ENCODE measurements around the gene YBX1. TPM values are rescaled to one million over a fixed set of nuclear protein-coding genes. Genes with fewer than 3 reads are reported as not detected.
A peak's percentile ranks its signal among the peaks of the same experiment; 100 is the strongest.
"Not testable (repeated sequence)": the region's sequence is repeated elsewhere in the genome, so short reads cannot be mapped to it uniquely, and the experiment has no call there.

The YBX1 gene
- 744 and 821 TPM in 2 replicates for total RNA-seq (2014; rRNA removed; shearing (Covaris generic))

DNA sequence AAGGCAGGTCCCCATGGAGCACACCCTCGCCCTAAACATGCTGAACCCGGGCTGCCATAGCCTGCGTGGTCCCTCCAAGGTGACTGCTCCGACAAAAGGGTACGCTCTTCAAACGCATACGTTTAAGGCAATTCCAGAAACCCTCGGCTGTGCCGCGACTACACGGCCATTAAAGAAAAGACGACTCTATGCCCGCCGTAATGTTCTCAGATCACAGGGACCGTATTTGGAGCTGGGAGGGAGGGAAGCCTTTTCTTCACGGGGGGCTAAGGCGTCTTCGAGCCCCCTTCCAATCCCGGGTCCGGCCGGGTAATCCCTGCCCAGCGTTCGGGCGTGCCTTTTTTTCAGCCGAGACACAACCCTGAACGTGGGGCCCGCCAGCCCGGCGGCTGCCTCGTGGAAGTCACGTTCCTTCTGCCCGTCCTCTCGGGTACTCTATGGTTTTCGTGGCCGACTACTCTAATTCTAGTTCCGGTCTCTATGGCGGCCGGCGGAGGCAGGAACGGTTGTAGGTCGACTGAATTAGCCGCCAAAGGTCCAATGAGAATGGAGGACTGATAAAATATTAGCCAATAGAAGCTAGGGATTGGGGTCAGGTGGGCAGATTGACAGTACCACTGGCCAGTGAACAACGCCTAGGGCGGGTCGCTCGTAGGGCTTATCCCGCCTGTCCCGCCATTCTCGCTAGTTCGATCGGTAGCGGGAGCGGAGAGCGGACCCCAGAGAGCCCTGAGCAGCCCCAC, at the start of gene YBX1:
YBX1 (plus strand) TSS at position 678 of the 743 bp plus-strand sequence. CDS start 148 bp downstream, outside the sequence.
- DNase-seq (ENCODE audit: low spot score) = peak; percentile 97

DNA sequence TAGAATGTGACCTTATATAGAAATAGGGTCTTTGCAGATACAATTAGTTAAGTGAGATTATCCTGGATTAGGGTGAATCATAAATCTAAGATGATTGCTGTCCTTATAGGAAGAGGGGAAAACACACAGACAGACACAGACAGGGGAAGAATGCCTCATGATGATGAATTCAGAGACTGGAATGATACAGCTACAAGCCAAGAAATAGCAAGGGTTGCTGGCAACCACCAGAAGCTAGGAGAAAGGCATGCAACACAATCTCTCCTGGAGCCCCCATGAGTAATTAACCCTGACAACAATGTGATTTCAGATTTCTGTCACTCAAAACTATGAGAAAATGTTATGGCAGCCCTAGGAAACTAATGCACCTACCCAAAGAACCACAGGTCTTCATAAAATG, 43.1 kb upstream of the YBX1 start:
- DNase-seq (ENCODE audit: low spot score) = no peak

DNA sequence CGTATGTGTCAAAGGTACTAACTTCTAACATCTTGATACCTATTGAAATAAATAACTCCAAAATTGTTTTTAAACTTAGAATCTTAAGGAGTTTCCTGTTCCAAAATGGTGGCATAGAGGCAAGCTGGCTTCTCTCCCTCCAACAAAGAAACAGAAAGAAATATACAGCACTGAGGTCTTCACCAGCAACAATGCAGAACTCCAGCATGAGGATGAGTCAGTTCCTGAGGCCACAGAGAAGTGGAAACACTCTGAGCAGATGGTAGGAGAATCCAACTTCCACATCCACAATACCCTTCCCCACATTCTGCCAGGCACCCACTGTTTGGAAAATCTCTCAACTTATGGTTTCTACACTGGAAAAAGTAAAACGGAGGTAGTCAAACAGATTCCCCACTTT, 36.2 kb upstream of the YBX1 start:
- DNase-seq (ENCODE audit: low spot score) = no peak

DNA sequence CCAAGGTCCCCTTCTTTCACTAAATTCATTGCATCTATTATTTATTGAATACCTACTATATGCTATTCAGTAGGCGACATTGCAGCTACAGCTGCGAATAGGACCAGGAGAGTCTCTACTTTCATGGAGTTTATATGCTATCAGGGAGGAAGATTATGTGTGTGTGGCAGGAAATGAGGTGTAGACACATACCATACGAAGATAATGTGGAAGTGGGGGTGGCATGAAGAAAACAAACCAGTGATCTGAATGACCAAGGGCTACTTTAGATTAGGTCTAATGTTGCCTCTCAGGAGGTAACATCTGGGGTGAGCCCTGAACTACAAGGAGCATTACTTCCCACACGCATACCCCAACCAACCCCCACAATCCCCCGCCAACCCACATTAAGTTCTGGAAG, 25.0 kb upstream of the YBX1 start:
- no peak for DNase-seq (ENCODE audit: low spot score)

DNA sequence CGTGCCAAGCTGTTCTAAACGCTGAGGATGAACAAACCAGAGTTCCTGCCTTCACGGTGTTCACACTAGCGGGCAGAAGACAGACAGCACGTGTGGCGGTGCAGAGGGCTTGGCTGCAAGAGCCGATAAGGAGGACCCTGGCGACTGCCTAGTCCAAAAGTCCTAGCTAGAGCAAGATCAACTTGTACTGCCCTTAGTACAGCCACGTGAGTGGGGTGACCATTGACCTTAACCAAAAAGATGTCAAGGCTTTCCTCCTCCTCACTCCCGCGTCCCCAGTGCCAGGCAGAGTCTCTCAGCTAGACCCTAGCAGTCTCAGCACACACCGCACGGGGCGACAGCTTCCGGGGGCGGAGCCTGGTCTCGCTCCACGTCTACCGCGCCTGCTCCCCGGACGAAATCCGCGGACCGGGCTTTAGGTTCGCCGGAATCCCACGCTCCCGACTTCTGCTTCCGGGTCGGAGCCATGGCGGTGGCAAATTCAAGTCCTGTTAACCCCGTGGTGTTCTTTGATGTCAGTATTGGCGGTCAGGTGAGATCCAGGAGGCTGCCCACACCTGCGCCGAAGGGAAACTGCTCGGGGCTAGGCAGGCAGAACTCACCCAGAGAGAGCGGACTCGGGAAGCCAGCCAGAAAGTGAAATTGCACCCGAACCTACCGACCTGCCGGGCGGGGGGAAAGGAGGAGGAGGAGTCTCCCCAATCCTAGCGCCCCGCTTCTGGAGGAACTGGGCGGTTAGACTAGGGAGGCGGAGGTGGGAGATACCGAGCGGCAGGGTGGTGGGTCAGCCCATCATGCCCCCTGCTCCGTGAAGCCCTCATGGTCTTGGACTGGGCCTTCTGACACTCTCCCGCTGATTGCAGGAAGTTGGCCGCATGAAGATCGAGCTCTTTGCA, 24.0 kb upstream of the YBX1 start, which contains the start of gene PPIH:
PPIH (plus strand) TSS at position 443 of the 896 bp plus-strand sequence; CDS start at position 467, 24 bp downstream.
- DNase-seq (ENCODE audit: low spot score) = peak; percentile 82

DNA sequence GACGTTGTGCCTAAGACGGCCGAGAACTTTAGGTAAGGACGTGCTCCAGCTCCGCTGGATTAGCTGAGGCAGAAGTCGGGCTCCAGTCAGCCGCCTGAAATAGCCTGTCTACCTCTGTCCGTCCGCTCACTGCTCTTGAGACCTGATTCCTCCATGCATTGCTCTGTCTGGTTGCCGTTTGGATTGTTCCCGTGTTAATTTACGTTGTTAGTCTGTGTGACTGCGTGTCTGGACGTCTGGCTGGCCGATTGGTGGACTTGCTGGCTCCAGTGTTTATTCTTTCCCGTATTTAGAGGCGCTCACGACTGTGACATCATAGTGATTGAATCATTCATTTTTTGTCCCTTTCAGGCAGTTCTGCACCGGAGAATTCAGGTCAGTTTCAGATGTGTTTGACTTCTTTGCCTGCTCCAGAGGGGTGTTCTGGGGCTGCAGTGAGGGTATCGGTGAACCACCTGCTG, 23.3 kb upstream of the YBX1 start:
- peak; percentile 12 for DNase-seq (ENCODE audit: low spot score)

DNA sequence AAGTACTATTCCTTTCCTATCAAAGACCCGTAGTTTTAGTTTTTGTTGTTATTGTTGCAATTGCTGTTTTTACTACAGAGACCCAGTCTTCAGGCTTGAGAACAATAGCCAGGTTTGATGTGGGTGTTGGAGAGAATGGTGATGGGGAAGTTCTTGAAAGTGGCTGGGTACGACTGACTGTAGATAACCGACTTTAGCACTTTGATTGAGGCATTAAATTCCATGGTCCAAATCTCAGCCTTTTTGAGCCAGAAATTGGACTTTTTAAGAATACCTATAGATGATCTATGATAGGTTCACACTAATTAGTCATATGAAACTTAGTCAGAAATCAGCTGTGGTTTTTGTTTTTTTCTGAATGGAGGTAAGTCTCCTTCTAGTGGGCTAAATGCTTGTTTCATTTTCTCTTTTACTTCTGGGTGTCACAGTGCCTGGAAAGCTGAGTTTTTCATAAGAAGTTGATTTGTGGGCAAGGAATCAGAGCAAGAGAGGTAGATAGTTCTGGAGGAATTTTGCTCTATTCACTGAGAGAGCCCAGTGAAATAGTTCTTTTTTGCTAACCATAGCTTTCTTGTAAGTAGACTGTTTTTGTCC, 21.2 kb upstream of the YBX1 start:
- no peak for DNase-seq (ENCODE audit: low spot score)

DNA sequence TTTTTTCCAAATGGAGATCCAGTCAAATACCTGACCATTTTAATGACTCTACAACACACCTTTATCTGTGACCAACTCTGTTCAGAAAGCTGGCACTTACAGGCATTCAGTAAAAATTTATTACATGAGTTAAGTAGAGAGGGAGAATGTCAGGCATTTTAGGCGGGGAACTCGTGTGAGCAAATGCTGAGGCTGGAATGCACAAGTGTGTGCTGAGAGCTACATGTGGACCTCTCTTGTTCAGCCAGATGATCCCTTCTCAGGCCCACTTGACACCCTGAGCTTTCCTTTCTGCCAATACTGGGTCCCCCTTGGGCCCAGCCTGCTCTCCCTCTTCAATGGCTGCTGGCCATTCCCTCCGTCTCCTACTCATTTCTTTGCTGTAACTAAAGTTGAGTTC, 12.3 kb upstream of the YBX1 start:
- DNase-seq (ENCODE audit: low spot score) = no peak

DNA sequence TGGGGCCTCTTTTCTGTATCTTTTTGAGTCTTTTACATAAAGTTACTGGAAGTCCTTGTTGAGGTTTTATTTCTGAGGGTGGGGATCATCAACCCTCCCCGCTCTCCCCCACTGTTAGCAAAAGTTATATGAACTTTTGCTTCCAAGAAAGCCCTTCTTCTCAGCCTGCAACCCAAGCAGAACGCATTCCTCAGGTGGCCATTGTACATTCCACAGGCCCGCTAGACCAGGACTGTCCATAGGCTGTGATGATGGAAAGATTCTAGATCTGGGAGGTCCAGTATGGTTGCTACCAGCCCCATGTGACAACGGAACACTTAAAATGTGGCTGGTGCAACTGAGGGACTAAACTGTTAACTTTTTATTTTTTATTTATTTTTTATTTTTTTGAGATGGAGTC, 11.8 kb upstream of the YBX1 start:
- DNase-seq (ENCODE audit: low spot score) = no peak

DNA sequence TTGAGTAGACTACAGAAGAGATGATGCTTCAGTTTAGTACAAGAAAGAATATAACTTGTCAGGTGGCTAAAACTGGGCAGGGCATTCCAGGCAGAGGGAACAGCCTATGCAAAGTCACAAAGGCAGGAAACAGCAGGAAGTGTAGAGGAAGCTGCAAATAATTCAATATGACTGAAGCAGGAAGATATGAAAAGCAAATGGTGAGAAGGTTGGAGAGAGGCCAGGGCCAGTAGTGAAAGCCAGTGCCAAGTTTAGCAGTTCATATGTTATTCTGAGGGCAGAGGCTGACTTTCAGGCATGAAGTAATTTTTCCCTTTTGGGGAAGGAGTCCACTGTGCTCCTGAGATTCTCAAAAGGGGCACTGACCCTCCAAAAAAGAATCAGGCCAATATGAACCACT, 8.0 kb upstream of the YBX1 start:
- DNase-seq (ENCODE audit: low spot score) = no peak

DNA sequence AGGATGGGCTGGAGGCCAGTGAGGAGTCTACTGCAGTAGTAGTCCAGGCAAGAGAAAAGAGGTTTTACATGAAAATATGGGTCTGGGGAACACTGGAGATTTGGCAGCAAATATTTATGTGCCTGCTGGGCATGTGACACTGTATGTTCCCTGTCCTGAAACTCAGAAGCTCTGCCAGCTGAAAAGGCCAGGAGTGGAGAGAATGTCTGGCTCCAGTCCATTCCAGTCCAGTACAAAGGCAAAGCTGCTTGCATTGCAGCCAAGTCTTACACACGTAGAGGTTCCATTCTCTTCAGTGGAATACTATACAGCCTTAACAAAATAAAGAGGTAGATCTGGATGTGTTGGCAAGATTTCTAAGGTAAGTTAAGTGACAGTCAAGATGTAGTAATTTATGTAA, 7.5 kb upstream of the YBX1 start:
- no peak for DNase-seq (ENCODE audit: low spot score)

DNA sequence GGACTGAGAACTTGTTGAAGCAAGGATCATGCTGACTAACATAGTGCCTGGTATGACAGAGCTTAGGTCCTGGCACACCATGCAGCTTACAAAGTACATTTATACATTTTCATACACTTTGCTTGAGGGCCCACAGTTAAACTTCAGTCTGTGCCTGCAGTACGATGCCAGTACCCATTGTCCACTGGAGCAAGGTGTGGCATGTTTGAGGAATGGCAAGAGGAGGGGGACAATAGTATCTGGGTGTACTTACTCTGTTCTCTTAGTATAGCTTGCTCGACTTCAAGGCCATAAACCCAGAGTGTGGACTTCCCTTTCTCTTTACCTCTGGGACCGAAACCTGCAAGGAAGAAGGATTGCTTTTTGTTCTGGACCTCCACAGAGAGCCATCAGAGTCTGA, 6.8 kb upstream of the YBX1 start:
- DNase-seq (ENCODE audit: low spot score) = no peak

DNA sequence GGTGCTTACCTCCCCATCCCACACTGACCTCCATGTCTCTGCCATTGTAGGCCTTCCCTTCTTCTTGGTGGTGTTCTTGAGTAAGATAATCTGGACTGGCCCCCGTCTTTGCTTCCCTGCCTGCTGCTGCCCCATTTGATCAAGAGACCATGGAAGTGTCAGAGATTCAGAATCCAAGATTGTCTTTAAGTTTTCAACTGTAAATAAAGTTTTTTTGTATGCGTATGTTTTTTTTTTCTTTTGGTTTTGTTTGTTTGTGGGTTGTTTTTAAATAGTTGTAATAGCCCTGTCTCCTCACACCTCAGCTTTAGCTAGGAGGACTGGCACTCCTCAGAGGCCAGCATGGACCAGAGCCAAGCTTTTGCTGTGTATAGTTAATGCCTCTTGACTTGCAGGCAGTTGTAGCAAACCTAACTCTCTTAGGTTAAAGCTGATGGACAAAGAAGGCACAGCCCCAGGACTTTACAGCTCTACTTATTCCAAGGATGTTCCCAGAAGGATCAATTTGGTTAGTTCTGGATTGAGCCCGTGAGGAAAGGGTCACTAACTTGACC, 5.6 kb upstream of the YBX1 start:
- no peak for DNase-seq (ENCODE audit: low spot score)

DNA sequence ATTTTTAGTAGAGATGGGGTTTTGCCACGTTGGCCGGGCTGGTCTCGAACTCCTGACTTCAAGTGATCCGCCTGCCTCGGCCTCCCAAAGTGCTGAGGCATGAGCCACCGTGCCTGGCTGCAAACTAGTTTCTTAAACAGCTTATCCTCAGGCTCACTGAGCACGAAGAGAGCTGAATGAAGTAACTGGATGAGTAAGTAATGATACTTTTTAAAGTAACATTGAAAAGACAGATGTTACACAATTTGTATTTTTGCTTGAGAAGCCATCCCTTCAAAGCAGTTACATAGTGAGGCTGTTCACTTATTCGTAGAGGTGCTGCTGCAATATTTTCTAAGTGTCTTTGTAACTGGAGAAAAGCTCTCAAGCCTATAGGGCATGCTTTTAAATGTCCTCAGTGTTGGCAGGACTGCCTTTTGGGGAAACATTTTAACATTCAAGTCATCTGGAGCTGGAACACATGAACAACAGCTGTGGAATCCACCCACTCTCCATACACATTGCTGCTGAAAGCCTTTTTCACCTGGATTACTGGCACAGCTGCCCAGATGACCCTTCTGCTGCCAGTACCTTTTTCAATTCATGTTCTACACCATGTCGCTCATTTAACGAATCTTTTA, 2.7 kb upstream of the YBX1 start:
- DNase-seq (ENCODE audit: low spot score) = no peak

DNA sequence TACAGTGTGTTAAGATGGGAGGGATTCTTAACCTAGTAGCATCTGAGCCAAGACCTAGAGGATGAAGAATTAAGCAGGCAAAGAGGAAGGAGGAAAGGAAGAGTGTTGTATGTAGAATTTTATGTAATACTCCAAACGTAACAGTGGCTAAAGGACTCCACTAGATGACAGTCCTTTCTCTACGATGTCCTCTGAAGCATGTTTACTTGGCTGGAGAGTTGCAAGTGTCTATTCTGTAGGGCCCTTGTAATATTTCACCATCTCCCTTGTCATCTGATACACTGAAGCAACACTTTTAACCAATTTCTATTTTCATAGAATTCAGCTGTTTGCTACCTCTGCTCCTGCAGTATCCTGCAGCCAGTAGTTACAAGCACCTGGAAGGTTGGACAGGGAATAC, 2.2 kb upstream of the YBX1 start:
- DNase-seq (ENCODE audit: low spot score) = no peak

DNA sequence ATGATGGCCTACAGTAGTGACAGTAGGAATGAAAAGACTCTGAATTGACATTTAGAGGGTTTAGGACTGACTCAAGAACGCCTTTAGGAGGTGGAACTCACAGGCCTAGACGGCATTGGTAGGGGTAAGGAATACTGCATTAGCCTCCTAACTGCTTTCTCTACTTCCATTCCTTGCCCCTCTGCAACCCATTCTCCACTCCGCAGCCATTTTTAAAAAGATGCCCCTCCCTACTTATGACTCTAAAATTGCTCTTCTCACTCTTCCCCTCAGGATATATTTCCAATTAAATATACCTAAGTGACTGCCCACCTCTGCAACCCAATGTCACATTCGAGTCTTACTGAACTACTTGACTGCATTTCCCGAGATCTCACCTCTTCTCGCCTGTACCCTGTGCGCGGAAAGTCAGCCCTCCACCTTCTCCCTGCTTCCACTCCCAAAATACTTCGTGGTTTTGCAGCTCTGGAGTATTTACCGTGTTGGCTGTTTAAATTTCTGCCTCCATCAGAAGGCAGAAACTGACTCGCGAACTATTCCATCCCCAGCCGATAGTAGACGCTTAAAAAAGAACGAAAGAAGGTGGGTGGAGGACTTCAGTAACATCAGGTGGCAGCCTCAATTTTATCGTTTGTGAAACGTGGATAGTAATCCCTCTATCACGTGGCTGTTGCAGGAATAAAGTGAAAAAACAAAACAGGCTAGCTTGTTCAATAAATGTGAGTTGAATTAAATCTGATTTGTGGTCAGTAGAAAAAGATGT, 1.1 kb upstream of the YBX1 start:
- peak; percentile 10 for DNase-seq (ENCODE audit: low spot score)

DNA sequence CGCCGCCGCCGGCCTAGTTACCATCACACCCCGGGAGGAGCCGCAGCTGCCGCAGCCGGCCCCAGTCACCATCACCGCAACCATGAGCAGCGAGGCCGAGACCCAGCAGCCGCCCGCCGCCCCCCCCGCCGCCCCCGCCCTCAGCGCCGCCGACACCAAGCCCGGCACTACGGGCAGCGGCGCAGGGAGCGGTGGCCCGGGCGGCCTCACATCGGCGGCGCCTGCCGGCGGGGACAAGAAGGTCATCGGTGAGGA, 193 bp downstream of the YBX1 start:
- not testable (repeated sequence) for DNase-seq (ENCODE audit: low spot score)

DNA sequence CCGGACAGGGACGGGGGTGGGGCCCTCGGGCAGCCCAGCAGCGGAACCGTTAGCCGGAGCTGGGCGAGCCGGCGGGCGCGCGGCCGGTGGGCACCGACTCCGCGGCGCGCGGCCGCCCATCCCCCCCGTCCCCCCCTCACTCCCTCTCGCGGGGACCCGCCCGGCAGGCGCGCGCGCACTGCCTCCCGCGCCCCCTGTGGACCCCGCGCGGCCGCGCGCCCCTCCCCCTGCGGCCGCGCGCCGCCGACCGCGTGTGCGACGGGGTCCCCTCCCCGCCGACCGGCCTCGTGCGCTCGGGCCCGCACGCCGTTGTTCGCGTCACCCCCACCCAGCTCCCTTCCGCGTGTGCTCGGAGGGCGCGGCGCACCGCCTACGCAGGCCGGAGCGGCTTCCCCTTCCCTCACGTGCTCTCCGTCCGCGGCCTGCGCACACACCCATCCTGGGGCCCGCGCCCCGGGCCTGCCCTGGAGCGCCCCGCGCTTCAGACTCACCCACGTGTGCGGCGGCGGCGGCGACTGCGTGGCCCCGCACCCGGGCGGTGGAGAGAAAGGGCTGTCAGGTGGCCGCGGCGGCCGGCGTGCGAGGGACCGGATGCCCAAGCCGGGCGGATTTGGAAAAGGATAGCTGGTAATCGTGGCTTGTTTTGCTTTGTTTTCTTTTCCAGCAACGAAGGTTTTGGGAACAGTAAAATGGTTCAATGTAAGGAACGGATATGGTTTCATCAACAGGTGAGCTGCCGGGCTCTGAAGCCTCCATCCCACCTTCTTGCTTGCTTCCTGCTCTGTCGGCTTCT, 717 bp downstream of the YBX1 start:
- DNase-seq (ENCODE audit: low spot score) = peak; percentile 20

DNA sequence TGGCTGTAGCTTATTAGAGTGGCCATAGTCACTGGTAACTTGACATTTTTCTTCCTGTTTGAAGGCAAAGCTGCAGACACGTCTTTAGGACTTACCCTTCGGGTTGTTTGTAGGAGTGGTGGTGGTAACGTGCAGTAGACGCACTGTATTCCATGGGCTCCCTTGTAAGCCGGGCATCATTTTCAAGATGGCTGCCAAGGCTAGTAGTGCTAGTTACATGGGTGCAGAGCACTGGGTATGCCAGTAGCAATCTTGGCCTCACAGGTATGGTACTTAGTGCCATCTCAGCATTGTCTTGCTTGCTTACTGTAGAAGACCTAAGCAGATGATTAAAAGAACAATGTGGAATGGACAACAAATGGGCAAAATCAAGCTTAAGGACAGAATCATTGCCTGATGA, 1.9 kb downstream of the YBX1 start:
- no peak for DNase-seq (ENCODE audit: low spot score)

DNA sequence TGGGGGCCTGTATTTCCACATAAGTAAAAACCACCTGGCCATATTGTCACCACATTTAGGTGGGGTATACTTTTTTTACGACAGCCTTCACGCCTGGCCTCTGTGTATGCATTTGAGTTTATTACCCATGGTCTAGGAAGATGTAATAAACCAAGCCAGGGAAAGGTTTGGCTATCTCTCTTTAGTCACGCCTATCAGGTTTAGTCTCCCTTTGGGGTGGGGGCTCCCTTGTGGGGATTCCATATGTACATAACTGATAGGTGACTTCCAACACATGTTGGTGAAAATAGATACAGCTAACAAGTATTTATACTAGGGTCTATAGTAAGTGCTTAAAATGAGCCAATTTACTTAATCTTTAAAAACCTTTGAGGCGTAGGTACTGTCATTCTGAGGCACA, 4.2 kb downstream of the YBX1 start:
- DNase-seq (ENCODE audit: low spot score) = no peak
